IMR-90 (cell line): Measurements from ENCODE around the gene SPDEF. TPM values are rescaled to one million over a fixed set of nuclear protein-coding genes. Genes with fewer than 3 reads are reported as not detected.

Experiments used
- ATAC-seq: fragments of 200-7000 bp; cut with Tn5 transposase; 2 replicates; pipeline ENCODE4 v1.9.1; 2020; ENCODE audit warnings: low read depth, mild to moderate bottlenecking, moderate library complexity
- BruUV-seq: library from RNA; stranded (reverse); fragments of 400-500 nt; replicated peaks from 2 replicates; lab custom pipeline; 2021; lab: Mats Ljungman, UMichigan
- CTCF ChIA-PET: fragments of 300-600 bp; formaldehyde crosslinking; extraction: SDS; loops from one replicate; lab custom pipeline; 2021; ENCODE audit warnings: antibody characterized with exemption; lab: Yijun Ruan, JAX
- POLR2A ChIA-PET: fragments of 300-600 bp; sonication (Branson Sonifier 250); formaldehyde crosslinking; loops from one replicate; lab custom pipeline; 2022; ENCODE audit warnings: antibody characterized with exemption; ENCODE audit not compliant: unreplicated experiment; lab: Charles Lee
- DNase-seq: peaks from one replicate; pipeline ENCODE4 v3.0.0; 2013
- H2AFZ ChIP-seq: replicated peaks from 2 replicates; pipeline ENCODE3; 2013; ENCODE audit warnings: low read length, mild to moderate bottlenecking; ENCODE audit not compliant: poor library complexity
- H2AK5ac ChIP-seq: 2 replicates; pipeline ENCODE4 v1.6.1; 2013; ENCODE audit warnings: low read depth, low read length, inconsistent platforms
- H2AK9ac ChIP-seq: replicated peaks from 2 replicates; pipeline ENCODE3; 2013; ENCODE audit warnings: mild to moderate bottlenecking, low read depth, low read length, moderate library complexity; ENCODE audit not compliant: poor library complexity
- H2BK120ac ChIP-seq: 2 replicates; pipeline ENCODE4 v1.6.1; 2013; ENCODE audit warnings: low read depth, low read length, inconsistent platforms
- H2BK15ac ChIP-seq: 3 replicates; pipeline ENCODE4 v1.6.1; 2013; ENCODE audit warnings: low read depth, low read length, inconsistent platforms
- H2BK20ac ChIP-seq: 2 replicates; pipeline ENCODE4 v1.6.1; 2013; ENCODE audit warnings: low read depth, mild to moderate bottlenecking, inconsistent platforms, low read length, moderate library complexity
- H2BK5ac ChIP-seq: 2 replicates; pipeline ENCODE4 v1.6.1; 2013; ENCODE audit warnings: mild to moderate bottlenecking, low read depth, low read length, inconsistent platforms; ENCODE audit not compliant: poor library complexity, severe bottlenecking
- H3K14ac ChIP-seq: replicated peaks from 2 replicates; pipeline ENCODE4 v1.6.1; 2013; ENCODE audit warnings: low read depth, low read length, inconsistent platforms
- H3K18ac ChIP-seq: 2 replicates; pipeline ENCODE4 v1.6.1; 2013; ENCODE audit warnings: low read depth, low read length, control low read depth
- H3K23ac ChIP-seq: 2 replicates; pipeline ENCODE4 v1.6.1; 2013; ENCODE audit warnings: low read depth, low read length, inconsistent platforms
- H3K27ac ChIP-seq: 2 replicates; pipeline ENCODE4 v1.5.1; 2013; ENCODE audit warnings: mild to moderate bottlenecking, control low read depth, low read length; ENCODE audit not compliant: insufficient read depth
- H3K27me3 ChIP-seq: 2 replicates; pipeline ENCODE4 v1.6.1; 2013; ENCODE audit warnings: low read length; ENCODE audit not compliant: control insufficient read depth, insufficient read depth
- H3K36me3 ChIP-seq: 2 replicates; pipeline ENCODE4 v1.6.1; 2013; ENCODE audit warnings: low read length, mixed read lengths; ENCODE audit not compliant: control insufficient read depth, insufficient read depth
- H3K4ac ChIP-seq: 2 replicates; pipeline ENCODE4 v1.6.1; 2013; ENCODE audit warnings: low read depth, low read length, inconsistent platforms
- H3K4me1 ChIP-seq: 2 replicates; pipeline ENCODE4 v1.6.1; 2013; ENCODE audit warnings: low read length, mixed read lengths; ENCODE audit not compliant: control insufficient read depth, insufficient read depth
- H3K4me2 ChIP-seq: 2 replicates; pipeline ENCODE4 v1.6.1; 2013; ENCODE audit warnings: low read depth, mild to moderate bottlenecking, control low read depth, low read length, moderate library complexity
- H3K4me3 ChIP-seq: 2 replicates; pipeline ENCODE4 v1.5.1; 2013; ENCODE audit warnings: low read depth, mild to moderate bottlenecking, control low read depth, low read length, moderate library complexity; ENCODE audit not compliant: insufficient read depth
- H3K56ac ChIP-seq: 2 replicates; pipeline ENCODE4 v1.6.1; 2013; ENCODE audit warnings: low read length, inconsistent platforms; ENCODE audit not compliant: insufficient read depth; ENCODE audit errors: extremely low read depth
- H3K79me1 ChIP-seq, 2 experiments: 2 replicates each; pipeline ENCODE4 v1.6.1; 2013; ENCODE audit warnings: low read length in 2 of 2, inconsistent platforms in 1 of 2, low read depth in 1 of 2
- H3K9ac ChIP-seq: 2 replicates; pipeline ENCODE4 v1.6.1; 2013; ENCODE audit warnings: low read depth, low read length, control low read depth
- H3K9me1 ChIP-seq: 2 replicates; pipeline ENCODE4 v1.6.1; 2013; ENCODE audit warnings: low read length, inconsistent platforms; ENCODE audit not compliant: insufficient read depth
- H3K9me3 ChIP-seq: 2 replicates; pipeline ENCODE4 v1.6.1; 2013; ENCODE audit warnings: low read length; ENCODE audit not compliant: control insufficient read depth, insufficient read depth
- H4K20me1 ChIP-seq: 2 replicates; pipeline ENCODE4 v1.6.1; 2013; ENCODE audit warnings: low read length, inconsistent platforms; ENCODE audit not compliant: insufficient read depth
- H4K5ac ChIP-seq: 2 replicates; pipeline ENCODE4 v1.6.1; 2013; ENCODE audit warnings: mild to moderate bottlenecking, low read depth, low read length, control low read depth
- H4K8ac ChIP-seq, 2 experiments: 2 replicates each; pipeline ENCODE4 v1.6.1; 2013; ENCODE audit warnings: low read depth in 2 of 2, low read length in 2 of 2, control low read depth in 1 of 2, inconsistent platforms in 1 of 2
- H4K91ac ChIP-seq: 2 replicates; pipeline ENCODE4 v1.6.1; 2013; ENCODE audit warnings: low read depth, low read length, inconsistent platforms; ENCODE audit not compliant: insufficient read depth
- BHLHE40 ChIP-seq: fragments of 150-350 bp; IDR thresholded peaks from 2 replicates; pipeline ENCODE4 v1.6.1; 2016; ENCODE audit warnings: mild to moderate bottlenecking, low read depth, low read length
- CHD1 ChIP-seq: IDR thresholded peaks from 2 replicates; pipeline ENCODE4 v1.6.1; 2012; ENCODE audit warnings: low read depth, low read length, improper control_type of control experiment
- FOS ChIP-seq: fragments of 150-350 bp; IDR thresholded peaks from 2 replicates; pipeline ENCODE4 v1.6.1; 2016; ENCODE audit warnings: low read depth, low read length
- MAFK ChIP-seq: IDR thresholded peaks from 2 replicates; pipeline ENCODE4 v1.6.1; 2012; ENCODE audit warnings: low read depth, low read length, improper control_type of control experiment
- MAZ ChIP-seq: IDR thresholded peaks from 2 replicates; pipeline ENCODE4 v1.6.1; 2012; ENCODE audit warnings: low read depth, mild to moderate bottlenecking, low read length, improper control_type of control experiment, moderate library complexity, borderline replicate concordance
- MXI1 ChIP-seq: IDR thresholded peaks from 2 replicates; pipeline ENCODE4 v1.6.1; 2012; ENCODE audit warnings: low read depth, mild to moderate bottlenecking, low read length, moderate library complexity, borderline replicate concordance
- RAD21 ChIP-seq: IDR thresholded peaks from 2 replicates; pipeline ENCODE4 v1.6.1; 2012; ENCODE audit warnings: low read length, improper control_type of control experiment
- RCOR1 ChIP-seq: IDR thresholded peaks from 2 replicates; pipeline ENCODE4 v1.6.1; 2012; ENCODE audit warnings: mild to moderate bottlenecking, low read length, improper control_type of control experiment; ENCODE audit not compliant: insufficient replicate concordance
- RFX5 ChIP-seq: IDR thresholded peaks from 2 replicates; pipeline ENCODE4 v1.8.0; 2012; ENCODE audit warnings: low read depth, mild to moderate bottlenecking, low read length, moderate library complexity
- SMC3 ChIP-seq: fragments of 150-350 bp; IDR thresholded peaks from 2 replicates; pipeline ENCODE4 v1.6.1; 2016; ENCODE audit warnings: low read depth, mild to moderate bottlenecking, antibody characterized with exemption, low read length, moderate library complexity
- WGBS, 2 experiments: methylation state at CpG; one replicate each; pipeline versions ENCODE4 v1.1.5 to v1.1.7; 2013; ENCODE audit warnings: missing lambda C conversion rate in 2 of 2; ENCODE audit not compliant: insufficient read length in 1 of 2; ENCODE audit errors: extremely low coverage in 2 of 2; 5-methylcytosine and 5-hydroxymethylcytosine counted together
- dilution Hi-C: fragments of 300-500 bp; cut with HindIII; formaldehyde crosslinking; loops from one replicate; pipeline ENCODE4 v1.14.3; 2018; ENCODE audit warnings: low sequenced_read_pairs; ENCODE audit not compliant: unreplicated experiment
- in situ Hi-C: fragments of 300-500 bp; cut with MboI; formaldehyde crosslinking; loops from 3 replicates; pipeline ENCODE4 v1.14.3; 2019; ENCODE audit warnings: low sequenced_read_pairs, inconsistent platforms, mixed read lengths
- intact Hi-C: fragments of 100-400 bp; cut with micrococcal nuclease; formaldehyde crosslinking; loops from 2 replicates; pipeline ENCODE4 v1.10.0; 2022
- polyA plus RNA-seq, 3 experiments: library from polyadenylated mRNA; depleted of rRNA; stranded (reverse); fragments of >200 nt; gene quantifications; 2 replicates each; pipeline ENCODE4 v1.2.3, GENCODE V29; 2012; ENCODE audit warnings: low replicate concordance in 1 of 3
- total RNA-seq: library from RNA; depleted of rRNA; stranded (reverse); fragments of >200 nt; gene quantifications from 2 replicates; pipeline ENCODE4 v1.2.3, GENCODE V29; 2012

SPDEF gene
- total and polyA plus RNA-seq, 2 of the 4 experiments (the other 2 are of a cell fraction) = 0.05 TPM; not detected in 1

GRCh38 chr6:34506718-34507117 is 49.4 kb downstream of the SPDEF start:
- H2BK20ac ChIP-seq = no peak overlapping the region
- dilution Hi-C loops = no loop called here
- no peak for TF ChIP-seq RCOR1
- no peak for TF ChIP-seq BHLHE40
- no peak for TF ChIP-seq MXI1
- no peak for TF ChIP-seq MAZ
- TF ChIP-seq FOS = no peak
- TF ChIP-seq RFX5 = no peak
- TF ChIP-seq MAFK = no peak
- no peak for TF ChIP-seq CHD1
- no peak for TF ChIP-seq SMC3
- no peak for TF ChIP-seq RAD21

More at GRCh38 chr6:34506718-34507117, 49.4 kb downstream of the SPDEF start:
- no peak overlapping the region for H4K91ac ChIP-seq
- no peaks in the 10 kb centered on the region for H3K4me1 ChIP-seq
- no CpG with 5 or more reads among the region's 5 CpGs for WGBS, 2 experiments
- no peak overlapping the region for H3K56ac ChIP-seq
- CTCF ChIA-PET = no interaction called here
- no peak overlapping the region for H3K18ac ChIP-seq
- H2AFZ ChIP-seq = no peak overlapping the region
- H4K8ac ChIP-seq = no peak overlapping the region
- no TSS peak for BruUV-seq
- no peaks in the 10 kb centered on the region for H3K79me1 ChIP-seq
- no peaks in the 10 kb centered on the region for H3K9me1 ChIP-seq
- no peak for DNase-seq
- H2BK15ac ChIP-seq = no peak overlapping the region
- H3K4me2 ChIP-seq = no peak overlapping the region
- no peak overlapping the region for H3K23ac ChIP-seq
- H2BK120ac ChIP-seq = no peak overlapping the region
- peaks cover 12% of the 10 kb centered on the region for H3K27me3 ChIP-seq
- H3K4ac ChIP-seq = no peak overlapping the region
- in situ Hi-C loops (no loop called here), intact Hi-C loops (no loop called here)
- no peak overlapping the region for H4K5ac ChIP-seq
- POLR2A ChIA-PET = no interaction called here
- H4K20me1 ChIP-seq = no peaks in the 10 kb centered on the region
- H3K9me3 ChIP-seq = peaks cover 10% of the 10 kb centered on the region; the same call in 1 of the 2 replicates
- no peak overlapping the region for H2BK5ac ChIP-seq
- no peak for ATAC-seq
- H3K14ac ChIP-seq = no peak overlapping the region
- H3K36me3 ChIP-seq = no peaks in the 10 kb centered on the region
- no peak overlapping the region for H3K9ac ChIP-seq
- no peak overlapping the region for H3K4me3 ChIP-seq
- H3K27ac ChIP-seq = no peak overlapping the region
- H2AK9ac ChIP-seq = peak overlapping the region; percentile 13
- H2AK5ac ChIP-seq = no peak overlapping the region
